ENCODE data around the gene PLAU.

Gene PLAU

GRCh38 chr10:73910764-73911552 is at the start of gene PLAU:
Gene PLAU, plus strand, starts transcription at chr10:73911132. Its CDS starts 424 bp downstream, at chr10:73911556.
- DNase-seq (ENCODE audit: low spot score): peak; percentile 73

- no peak for DNase-seq (ENCODE audit: low spot score)
These were observed 48.9 kb upstream of the PLAU start for GRCh38 chr10:73862011-73862410.

GRCh38 chr10:73863039-73863817 is 47.7 kb upstream of the PLAU start:
- DNase-seq (ENCODE audit: low spot score): no peak

GRCh38 chr10:73864229-73864628 is 46.7 kb upstream of the PLAU start:
- no peak for DNase-seq (ENCODE audit: low spot score)

- no peak for DNase-seq (ENCODE audit: low spot score)
These were observed 45.8 kb upstream of the PLAU start for GRCh38 chr10:73865107-73865458.

GRCh38 chr10:73865459-73866442 is 45.2 kb upstream of the PLAU start:
- no peak for DNase-seq (ENCODE audit: low spot score)

- DNase-seq (ENCODE audit: low spot score): no peak
These were observed 44.3 kb upstream of the PLAU start for GRCh38 chr10:73866621-73867020.

GRCh38 chr10:73867126-73867807 is 43.7 kb upstream of the PLAU start:
- DNase-seq (ENCODE audit: low spot score): no peak

GRCh38 chr10:73867871-73868631 is 42.9 kb upstream of the PLAU start:
- no peak for DNase-seq (ENCODE audit: low spot score)

GRCh38 chr10:73868655-73869195 is 42.2 kb upstream of the PLAU start:
- DNase-seq (ENCODE audit: low spot score): no peak

GRCh38 chr10:73871295-73872189 is 39.4 kb upstream of the PLAU start:
- DNase-seq (ENCODE audit: low spot score): no peak

GRCh38 chr10:73872190-73872710 is 38.7 kb upstream of the PLAU start:
- DNase-seq (ENCODE audit: low spot score): peak; percentile 51

GRCh38 chr10:73873142-73873837 is 37.6 kb upstream of the PLAU start:
- DNase-seq (ENCODE audit: low spot score): no peak

- DNase-seq (ENCODE audit: low spot score): peak; percentile 60
These were observed 37.1 kb upstream of the PLAU start for GRCh38 chr10:73873838-73874215.

- DNase-seq (ENCODE audit: low spot score): peak; percentile 97
These were observed 36.4 kb upstream of the PLAU start, which contains the start of gene CAMK2G for GRCh38 chr10:73874267-73875138. Gene CAMK2G, minus strand, starts transcription at chr10:73874555. Its CDS starts 94 bp downstream, at chr10:73874461.

- DNase-seq (ENCODE audit: low spot score): no peak
These were observed 35.8 kb upstream of the PLAU start for GRCh38 chr10:73875139-73875475.

- no peak for DNase-seq (ENCODE audit: low spot score)
These were observed 34.8 kb upstream of the PLAU start for GRCh38 chr10:73876157-73876556.

- DNase-seq (ENCODE audit: low spot score): no peak
These were observed 34.4 kb upstream of the PLAU start for GRCh38 chr10:73876566-73876965.
